SK-N-SH (cell line): ENCODE measurements around the gene CYREN. TPM values are rescaled to one million over a fixed set of nuclear protein-coding genes. Genes with fewer than 3 reads are reported as not detected.

Experiments used
- CTCF ChIA-PET: fragments of 300-600, 350-600 bp; formaldehyde crosslinking; extraction: SDS; loops from one replicate; lab custom pipeline; 2021; lab: Yijun Ruan, JAX
- POLR2A ChIA-PET: fragments of 350-600 bp; sonication (Branson Sonifier 250); formaldehyde crosslinking; extraction: SDS; loops from one replicate; lab custom pipeline; 2020; ENCODE audit warnings: antibody characterized with exemption, inconsistent platforms; lab: Yijun Ruan, JAX
- DNase-seq: peaks from one replicate; pipeline ENCODE4 v3.0.0; 2012
- H2AFZ ChIP-seq: fragments of 200-600 bp; sonication (generic); 2 replicates; pipeline ENCODE4 v1.8.1; 2016; ENCODE audit warnings: antibody characterized with exemption, mild to moderate bottlenecking, low read depth
- H3F3A ChIP-seq: fragments of 200-600 bp; sonication (generic); replicated peaks from 2 replicates; pipeline ENCODE3; 2016; ENCODE audit warnings: antibody characterized with exemption, mild to moderate bottlenecking; ENCODE audit not compliant: insufficient read depth
- H3K27ac ChIP-seq, 2 experiments: fragments of 200-500 bp in 1 of 2; fragments of 200-600 bp in 1 of 2; sonication (Bioruptor generic) in 1 of 2; sonication (generic), shearing (Covaris generic) in 1 of 2; 2 replicates each; pipeline versions ENCODE4 v1.5.1 to v1.6.1; 2014 to 2016; ENCODE audit warnings: low read depth in 2 of 2, inconsistent platforms in 1 of 2, low read length in 1 of 2, mild to moderate bottlenecking in 1 of 2, mixed read lengths in 1 of 2
- H3K27me3 ChIP-seq: fragments of 200-600 bp; sonication (generic), shearing (Covaris generic); 2 replicates; pipeline ENCODE4 v1.6.1; 2016; ENCODE audit warnings: mixed run types; ENCODE audit not compliant: insufficient read depth
- H3K36me3 ChIP-seq, 2 experiments: fragments of 200-500 bp in 1 of 2; fragments of 200-600 bp in 1 of 2; sonication (Bioruptor generic) in 1 of 2; sonication (generic) in 1 of 2; replicated peaks in 1 of 2; 2 replicates each; pipeline versions ENCODE3 to v1.5.1; 2014 to 2016; ENCODE audit warnings: low read length in 1 of 2, mild to moderate bottlenecking in 1 of 2; ENCODE audit not compliant: insufficient read depth in 2 of 2, control insufficient read depth in 1 of 2
- H3K4me1 ChIP-seq, 2 experiments: fragments of 200-500 bp in 1 of 2; fragments of 200-600 bp in 1 of 2; sonication (Bioruptor generic) in 1 of 2; sonication (generic), shearing (Covaris generic) in 1 of 2; 2 replicates each; pipeline versions ENCODE4 v1.5.1 to v1.6.1; 2014 to 2016; ENCODE audit warnings: low read depth in 1 of 2, low read length in 1 of 2, mixed run types in 1 of 2; ENCODE audit not compliant: insufficient read depth in 2 of 2, control insufficient read depth in 1 of 2
- H3K4me2 ChIP-seq: fragments of 200-600 bp; sonication (generic), shearing (Covaris generic); 2 replicates; pipeline ENCODE4 v1.6.1; 2017; ENCODE audit warnings: mixed run types
- H3K4me3 ChIP-seq, 2 experiments: fragments of 200-500 bp in 1 of 2; fragments of 200-600 bp in 1 of 2; sonication (Bioruptor generic) in 1 of 2; sonication (generic), shearing (Covaris generic) in 1 of 2; 2 replicates each; pipeline versions ENCODE4 v1.5.1 to v1.8.1; 2014 to 2016; ENCODE audit warnings: low read depth in 2 of 2, inconsistent platforms in 1 of 2, low read length in 1 of 2, mild to moderate bottlenecking in 1 of 2, mixed read lengths in 1 of 2, moderate library complexity in 1 of 2
- H3K79me2 ChIP-seq: fragments of 200-600 bp; sonication (generic); 2 replicates; pipeline ENCODE4 v1.8.1; 2017; ENCODE audit warnings: mild to moderate bottlenecking; ENCODE audit not compliant: insufficient read depth
- H3K9ac ChIP-seq: fragments of 200-600 bp; sonication (generic); 2 replicates; pipeline ENCODE4 v1.6.1; 2017; ENCODE audit warnings: mixed run types
- H3K9me2 ChIP-seq: fragments of 200-600 bp; sonication (generic); 2 replicates; pipeline ENCODE4 v1.6.1; 2017; ENCODE audit warnings: mixed run types
- H3K9me3 ChIP-seq: fragments of 200-600 bp; sonication (generic); 2 replicates; pipeline ENCODE4 v1.6.1; 2017; ENCODE audit warnings: mixed run types, mild to moderate bottlenecking, moderate library complexity
- H4K20me1 ChIP-seq: fragments of 200-600 bp; sonication (generic); 2 replicates; pipeline ENCODE4 v1.6.1; 2017; ENCODE audit warnings: mild to moderate bottlenecking, mixed run types; ENCODE audit not compliant: insufficient read depth
- ELF1 ChIP-seq: IDR thresholded peaks from 2 replicates; pipeline ENCODE4 v1.4.0; 2012
- EP300 ChIP-seq, 2 experiments: IDR thresholded peaks; 2 replicates each; pipeline versions ENCODE4 v1.4.0 to v1.6.1; 2012; ENCODE audit warnings: borderline replicate concordance in 1 of 2, low read depth in 1 of 2, low read length in 1 of 2
- EZH2phosphoT487 ChIP-seq: fragments of 200-600 bp; sonication (generic); IDR thresholded peaks from 2 replicates; pipeline ENCODE4 v1.6.1; 2017; ENCODE audit warnings: low read depth, mixed run types, mild to moderate bottlenecking, antibody characterized with exemption, moderate library complexity, borderline replicate concordance
- FOSL2 ChIP-seq: IDR thresholded peaks from 2 replicates; pipeline ENCODE4 v1.4.0; 2012; ENCODE audit warnings: low read depth, mild to moderate bottlenecking, moderate library complexity, borderline replicate concordance
- FOXJ3 ChIP-seq: sonication (generic); formaldehyde crosslinking; IDR thresholded peaks from 2 replicates; pipeline ENCODE4 v1.5.1; 2020; ENCODE audit warnings: mild to moderate bottlenecking, missing genetic modification reagents
- FOXM1 ChIP-seq: IDR thresholded peaks from 2 replicates; pipeline ENCODE4 v1.4.0; 2012; ENCODE audit warnings: low read depth, mild to moderate bottlenecking
- JUND ChIP-seq: IDR thresholded peaks from 2 replicates; pipeline ENCODE4 v1.4.0; 2012
- MEF2A ChIP-seq: IDR thresholded peaks from 2 replicates; pipeline ENCODE4 v1.4.0; 2012; ENCODE audit warnings: low read depth, borderline replicate concordance
- NFIC ChIP-seq: IDR thresholded peaks from 2 replicates; pipeline ENCODE4 v1.4.0; 2012; ENCODE audit warnings: borderline replicate concordance
- NRF1 ChIP-seq: IDR thresholded peaks from 2 replicates; pipeline ENCODE4 v1.6.1; 2012; ENCODE audit warnings: low read depth, mild to moderate bottlenecking, low read length
- POLR2AphosphoS5 ChIP-seq: IDR thresholded peaks from 2 replicates; pipeline ENCODE4 v1.6.1; 2012; ENCODE audit warnings: low read depth, low read length
- RFX5 ChIP-seq: IDR thresholded peaks from 2 replicates; pipeline ENCODE4 v1.6.1; 2012; ENCODE audit warnings: mild to moderate bottlenecking, improper control_type of control experiment, low read length
- RXRA ChIP-seq: IDR thresholded peaks from 2 replicates; pipeline ENCODE4 v1.4.0; 2012; ENCODE audit warnings: low read depth, mild to moderate bottlenecking, borderline replicate concordance
- SMC3 ChIP-seq: IDR thresholded peaks from 2 replicates; pipeline ENCODE4 v1.6.1; 2012; ENCODE audit warnings: low read depth, low read length, improper control_type of control experiment
- TAF1 ChIP-seq: IDR thresholded peaks from 2 replicates; pipeline ENCODE4 v1.6.1; 2012; ENCODE audit warnings: low read depth, mild to moderate bottlenecking, low read length, moderate library complexity, borderline replicate concordance
- TEAD4 ChIP-seq: IDR thresholded peaks from 2 replicates; pipeline ENCODE4 v1.4.0; 2012; ENCODE audit warnings: mild to moderate bottlenecking, borderline replicate concordance; ENCODE audit not compliant: insufficient read depth
- USF2 ChIP-seq: fragments of 150-350 bp; IDR thresholded peaks from 2 replicates; pipeline ENCODE4 v1.6.1; 2017; ENCODE audit warnings: antibody characterized with exemption, low read length, low read depth, borderline replicate concordance
- WGBS: methylation state at CpG from one replicate; pipeline ENCODE4 v1.1.6; 2017; ENCODE audit warnings: low lambda C conversion rate; 5-methylcytosine and 5-hydroxymethylcytosine counted together
- polyA plus RNA-seq, 3 experiments: library from polyadenylated mRNA; depleted of rRNA; stranded (reverse); fragments of >200 nt; gene quantifications; 2 replicates each; pipeline ENCODE4 v1.2.3, GENCODE V29; 2012
- TF ChIP-seq, protein P1 (sequence below): IDR thresholded peaks from 2 replicates; pipeline ENCODE4 v1.4.0; 2012; ENCODE audit warnings: low read depth
- TF ChIP-seq, protein P2 (sequence below): IDR thresholded peaks from 2 replicates; pipeline ENCODE4 v1.4.0; 2012; ENCODE audit warnings: low read depth, borderline replicate concordance
- TF ChIP-seq, protein P3 (sequence below): IDR thresholded peaks from 2 replicates; pipeline ENCODE4 v1.6.1; 2012; ENCODE audit warnings: mild to moderate bottlenecking, low read depth, low read length, moderate library complexity
- TF ChIP-seq, protein P4 (sequence below): fragments of 150-350 bp; IDR thresholded peaks from 2 replicates; pipeline ENCODE4 v1.6.1; 2016; ENCODE audit warnings: mild to moderate bottlenecking, low read depth, low read length

CYREN gene
- polyA plus RNA-seq, 1 of the 3 experiments (the other 2 are of a cell fraction), result 53.4 TPM

DNA sequence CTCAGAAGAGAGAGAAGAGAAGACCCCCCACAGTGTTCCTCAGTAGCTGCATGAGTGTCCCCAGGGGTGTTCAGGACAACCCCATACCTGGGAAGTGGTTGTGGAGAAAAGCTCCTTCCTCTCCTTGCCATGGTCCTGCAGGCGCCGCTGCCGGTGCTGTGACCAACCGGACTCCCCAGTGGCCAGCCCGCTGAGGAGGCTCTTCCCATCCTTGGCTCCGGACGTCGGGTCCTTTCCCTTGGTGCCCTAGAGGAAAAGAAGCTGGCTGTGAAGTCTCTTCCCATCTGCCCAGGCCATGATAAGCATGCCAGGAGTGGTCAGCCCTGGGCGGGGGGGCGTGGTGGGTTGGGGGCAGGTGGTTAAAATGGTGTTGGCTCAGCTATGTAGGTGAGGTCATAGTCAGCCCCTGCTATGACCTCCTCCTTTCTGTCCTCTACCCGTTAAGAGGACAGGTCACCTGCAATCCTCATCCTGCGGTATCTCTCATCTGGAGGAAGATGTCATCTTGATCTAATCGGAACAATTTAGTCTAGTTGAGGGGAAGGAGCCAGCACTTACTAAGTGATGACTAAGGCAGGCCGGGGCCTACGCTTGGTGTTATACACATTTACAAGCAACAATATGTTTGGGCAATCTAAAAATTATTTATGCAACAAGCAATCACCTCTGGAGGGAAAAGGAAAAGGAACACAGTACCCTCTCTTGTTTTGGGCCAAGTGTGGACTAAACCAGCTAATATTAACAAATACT is 27.6 kb upstream of the CYREN start (continued):
- TF ChIP-seq EZH2phosphoT487, result no peak
- TF ChIP-seq JUND, result no peak
- TF ChIP-seq RXRA, result no peak

DNA sequence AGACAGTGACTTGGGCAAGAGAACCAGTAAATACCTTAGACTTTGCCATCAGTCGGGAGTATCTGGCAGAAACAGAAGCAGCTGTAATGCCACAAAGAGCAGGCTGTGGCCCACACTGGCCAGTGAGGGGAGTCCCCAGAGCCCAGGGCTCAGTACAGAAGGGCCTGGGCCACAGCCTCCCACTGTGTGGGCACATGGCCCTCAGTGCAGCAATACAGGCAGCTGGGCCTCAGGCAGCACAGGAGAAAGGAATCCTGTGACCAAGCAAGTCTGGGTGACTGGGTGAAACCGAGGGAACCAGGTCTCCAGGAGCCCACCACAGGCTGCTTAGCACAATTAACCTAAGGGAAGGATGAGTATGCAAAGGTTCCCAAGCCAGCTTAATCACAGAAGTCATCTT is 26.8 kb upstream of the CYREN start:
- Histone ChIP-seq H3K4me2 (no peak overlapping the region), H4K20me1 (no peaks in the 10 kb centered on the region), H3K9me2 (no peaks in the 10 kb centered on the region), H3K9me3 (no peaks in the 10 kb centered on the region), H3K4me1 (peaks cover 0 to 13% of the 10 kb centered on the region in 2 experiments; a peak in 2 of 4 replicates)
- WGBS, result 86% methylated on average over 2 of the region's 2 CpGs
- TF ChIP-seq MEF2A (no peak), SMC3 (no peak), FOSL2 (no peak), NRF1 (no peak), JUND (no peak), FOXJ3 (no peak), TEAD4 (no peak), POLR2AphosphoS5 (no peak), EP300 (IDR thresholded peaks at IDR 0.05; ENCODE audit: borderline replicate concordance in 1 of 2, low read depth in 1 of 2, low read length in 1 of 2) (no peak), FOXM1 (no peak), NFIC (no peak), RFX5 (no peak), USF2 (no peak), ELF1 (no peak), TAF1 (no peak)
- TF ChIP-seq, protein P1, sequence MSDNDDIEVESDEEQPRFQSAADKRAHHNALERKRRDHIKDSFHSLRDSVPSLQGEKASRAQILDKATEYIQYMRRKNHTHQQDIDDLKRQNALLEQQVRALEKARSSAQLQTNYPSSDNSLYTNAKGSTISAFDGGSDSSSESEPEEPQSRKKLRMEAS, result no peak
- TF ChIP-seq, protein P2, sequence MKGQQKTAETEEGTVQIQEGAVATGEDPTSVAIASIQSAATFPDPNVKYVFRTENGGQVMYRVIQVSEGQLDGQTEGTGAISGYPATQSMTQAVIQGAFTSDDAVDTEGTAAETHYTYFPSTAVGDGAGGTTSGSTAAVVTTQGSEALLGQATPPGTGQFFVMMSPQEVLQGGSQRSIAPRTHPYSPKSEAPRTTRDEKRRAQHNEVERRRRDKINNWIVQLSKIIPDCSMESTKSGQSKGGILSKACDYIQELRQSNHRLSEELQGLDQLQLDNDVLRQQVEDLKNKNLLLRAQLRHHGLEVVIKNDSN, result no peak
- TF ChIP-seq, protein P3, sequence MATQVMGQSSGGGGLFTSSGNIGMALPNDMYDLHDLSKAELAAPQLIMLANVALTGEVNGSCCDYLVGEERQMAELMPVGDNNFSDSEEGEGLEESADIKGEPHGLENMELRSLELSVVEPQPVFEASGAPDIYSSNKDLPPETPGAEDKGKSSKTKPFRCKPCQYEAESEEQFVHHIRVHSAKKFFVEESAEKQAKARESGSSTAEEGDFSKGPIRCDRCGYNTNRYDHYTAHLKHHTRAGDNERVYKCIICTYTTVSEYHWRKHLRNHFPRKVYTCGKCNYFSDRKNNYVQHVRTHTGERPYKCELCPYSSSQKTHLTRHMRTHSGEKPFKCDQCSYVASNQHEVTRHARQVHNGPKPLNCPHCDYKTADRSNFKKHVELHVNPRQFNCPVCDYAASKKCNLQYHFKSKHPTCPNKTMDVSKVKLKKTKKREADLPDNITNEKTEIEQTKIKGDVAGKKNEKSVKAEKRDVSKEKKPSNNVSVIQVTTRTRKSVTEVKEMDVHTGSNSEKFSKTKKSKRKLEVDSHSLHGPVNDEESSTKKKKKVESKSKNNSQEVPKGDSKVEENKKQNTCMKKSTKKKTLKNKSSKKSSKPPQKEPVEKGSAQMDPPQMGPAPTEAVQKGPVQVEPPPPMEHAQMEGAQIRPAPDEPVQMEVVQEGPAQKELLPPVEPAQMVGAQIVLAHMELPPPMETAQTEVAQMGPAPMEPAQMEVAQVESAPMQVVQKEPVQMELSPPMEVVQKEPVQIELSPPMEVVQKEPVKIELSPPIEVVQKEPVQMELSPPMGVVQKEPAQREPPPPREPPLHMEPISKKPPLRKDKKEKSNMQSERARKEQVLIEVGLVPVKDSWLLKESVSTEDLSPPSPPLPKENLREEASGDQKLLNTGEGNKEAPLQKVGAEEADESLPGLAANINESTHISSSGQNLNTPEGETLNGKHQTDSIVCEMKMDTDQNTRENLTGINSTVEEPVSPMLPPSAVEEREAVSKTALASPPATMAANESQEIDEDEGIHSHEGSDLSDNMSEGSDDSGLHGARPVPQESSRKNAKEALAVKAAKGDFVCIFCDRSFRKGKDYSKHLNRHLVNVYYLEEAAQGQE, result no peak
- TF ChIP-seq, protein P4, sequence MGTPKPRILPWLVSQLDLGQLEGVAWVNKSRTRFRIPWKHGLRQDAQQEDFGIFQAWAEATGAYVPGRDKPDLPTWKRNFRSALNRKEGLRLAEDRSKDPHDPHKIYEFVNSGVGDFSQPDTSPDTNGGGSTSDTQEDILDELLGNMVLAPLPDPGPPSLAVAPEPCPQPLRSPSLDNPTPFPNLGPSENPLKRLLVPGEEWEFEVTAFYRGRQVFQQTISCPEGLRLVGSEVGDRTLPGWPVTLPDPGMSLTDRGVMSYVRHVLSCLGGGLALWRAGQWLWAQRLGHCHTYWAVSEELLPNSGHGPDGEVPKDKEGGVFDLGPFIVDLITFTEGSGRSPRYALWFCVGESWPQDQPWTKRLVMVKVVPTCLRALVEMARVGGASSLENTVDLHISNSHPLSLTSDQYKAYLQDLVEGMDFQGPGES, result no peak
- TF ChIP-seq, all 33 proteins: peak for 0
- no peak overlapping the region for H3K27ac ChIP-seq
- CTCF ChIA-PET, result interaction anchor here (1.1 to 2.3 kb wide), 4 partner anchors 12 to 254 kb away, joined by 4 to 8 read pairs (median 4); partner anchors contain the start of gene CYREN
- no peaks in the 10 kb centered on the region for H3K27me3 ChIP-seq
- H3K36me3 ChIP-seq, result peaks cover 0 to 51% of the 10 kb centered on the region in 2 experiments
- no peak overlapping the region for H3K9ac ChIP-seq
- H2AFZ ChIP-seq, result no peak overlapping the region
- no peak overlapping the region for H3K4me3 ChIP-seq
- no peak for DNase-seq
- H3K79me2 ChIP-seq, result no peaks in the 10 kb centered on the region
- H3F3A ChIP-seq, result no peaks in the 10 kb centered on the region
- POLR2A ChIA-PET, result no interaction called here
